ENCODE data around the gene KRT37.
A peak's percentile ranks its signal among the peaks of the same experiment; 100 is the strongest.
"Not testable (repeated sequence)": the region's sequence is repeated elsewhere in the genome, so short reads cannot be mapped to it uniquely, and the experiment has no call there.

KRT37 gene

GRCh38 chr17:41403404-41404023, 20.9 kb downstream of the KRT37 start:
- no peak for DNase-seq

- no peak for DNase-seq
Observed at GRCh38 chr17:41402161-41402560, 22.2 kb downstream of the KRT37 start.

GRCh38 chr17:41396996-41397660, 27.3 kb downstream of the KRT37 start, which contains the start of gene KRT31:
TSS of gene KRT31 (minus strand) at chr17:41397608. CDS start at chr17:41397539, 69 bp downstream.
- no peak for DNase-seq

GRCh38 chr17:41396340-41396739, 28.0 kb downstream of the KRT37 start:
- DNase-seq, result no peak

- DNase-seq, result no peak
Observed at GRCh38 chr17:41395611-41396010, 28.8 kb downstream of the KRT37 start.

- not testable (repeated sequence) for DNase-seq
Observed at GRCh38 chr17:41395044-41395443, 29.3 kb downstream of the KRT37 start.

- DNase-seq, result no peak
Observed at GRCh38 chr17:41394254-41394996, 30.0 kb downstream of the KRT37 start.

GRCh38 chr17:41393826-41394225, 30.6 kb downstream of the KRT37 start:
- no peak for DNase-seq

- no peak for DNase-seq
Observed at GRCh38 chr17:41393294-41393693, 31.1 kb downstream of the KRT37 start.

- DNase-seq, result peak; percentile 85
Observed at GRCh38 chr17:41392278-41392677, 32.1 kb downstream of the KRT37 start.

GRCh38 chr17:41391535-41391934, 32.9 kb downstream of the KRT37 start:
- no peak for DNase-seq

GRCh38 chr17:41390411-41390938, 33.9 kb downstream of the KRT37 start:
- DNase-seq, result no peak

GRCh38 chr17:41387670-41388069, 36.7 kb downstream of the KRT37 start:
- DNase-seq, result no peak

- DNase-seq, result no peak
Observed at GRCh38 chr17:41386227-41386626, 38.2 kb downstream of the KRT37 start.

- no peak for DNase-seq
Observed at GRCh38 chr17:41383690-41384089, 40.7 kb downstream of the KRT37 start.

GRCh38 chr17:41382394-41382793, 42.0 kb downstream of the KRT37 start:
- DNase-seq, result peak; percentile 81

- not testable (repeated sequence) for DNase-seq
Observed at GRCh38 chr17:41381943-41382342, 42.4 kb downstream of the KRT37 start, which contains the start of gene KRT34. TSS of gene KRT34 (minus strand) at chr17:41382306. CDS start at chr17:41382246, 60 bp downstream.

- peak; percentile 90 for DNase-seq
Observed at GRCh38 chr17:41380091-41380490, 44.3 kb downstream of the KRT37 start.

- DNase-seq, result peak; percentile 28
Observed at GRCh38 chr17:41377546-41377945, 46.8 kb downstream of the KRT37 start.

Data from HCEC 1CT (cell line).